Body of pancreas (tissue), 4 donors: ENCODE results near the gene ATP2C2.

Experiments
- CTCF ChIP-seq, 7 experiments: fragments of 450-650 bp in 4 of 7; fragments of 200-600 bp in 3 of 7; sonication (generic) in 3 of 7; IDR thresholded peaks; one replicate each; pipeline ENCODE4 v1.5.1; 2016 to 2019; ENCODE audit warnings: antibody characterized with exemption in 7 of 7
- POLR2A ChIP-seq, 3 donors: fragments of 450-650 bp; IDR thresholded peaks; one replicate each; pipeline ENCODE4 v1.6.1; 2016; ENCODE audit warnings: antibody characterized with exemption in 3 of 3, mild to moderate bottlenecking in 2 of 3

- TF ChIP-seq CTCF (IDR thresholded peaks at IDR 0.05) (no peak), POLR2A (IDR thresholded peaks at IDR 0.05) (no peak)
These were observed 49.1 kb upstream of the ATP2C2 start for GRCh38 chr16:84319146-84319760.
